ENCODE measurements around the gene CDH3. TPM values are rescaled to one million over a fixed set of nuclear protein-coding genes. Genes with fewer than 3 reads are reported as not detected.

Gene CDH3
- total RNA-seq, 6 donors from 2014 or later, result 3.6 to 12.3 (median 9.9) TPM

- DNase-seq (peak; percentile 79 to 85), ATAC-seq (ENCODE audit: low FRiP score in 2 of 2) (peak; percentile 43 to 79)
- peak overlapping the region in 3 of 4 donors; percentile 51 to 62 (median 59) for H3K27ac ChIP-seq
- H3K36me3 ChIP-seq, result no peaks in the 10 kb centered on the region
- no peaks in the 10 kb centered on the region for H3K9me3 ChIP-seq
- no peak overlapping the region for H3K4me3 ChIP-seq
- peak in 4 of 6 experiments; percentile 14 to 61 (median 17) for TF ChIP-seq CTCF (IDR thresholded peaks at IDR 0.05)
- TF ChIP-seq EP300 (IDR thresholded peaks at IDR 0.05), result no peak
- TF ChIP-seq POLR2AphosphoS5 (IDR thresholded peaks at IDR 0.05), result peak in 1 of 2 donors; percentile 33
- no peaks in the 10 kb centered on the region for H3K27me3 ChIP-seq
- 59 to 64% methylated on average over 8 to 16 of the region's 27 CpGs for WGBS, 2 donors
- peaks cover 0 to 18% (median 3%) of the 10 kb centered on the region in 4 donors for H3K4me1 ChIP-seq
Observed at GRCh38 chr16:68707340-68708152, 62.4 kb downstream of the CDH3 start.

- no peaks in the 10 kb centered on the region for H3K27me3 ChIP-seq
- 78 to 95% methylated on average over 4 to 5 of the region's 5 CpGs for WGBS, 2 donors
- ATAC-seq (ENCODE audit: low FRiP score in 2 of 2), result no peak
Observed at GRCh38 chr16:68710211-68710610, 65.1 kb downstream of the CDH3 start.

GRCh38 chr16:68711421-68712139 is 66.5 kb downstream of the CDH3 start:
- peak in 1 of 2 donors; percentile 33 for DNase-seq
- peak; percentile 41 to 64 for ATAC-seq (ENCODE audit: low FRiP score in 2 of 2)

More at GRCh38 chr16:68710211-68710610, 65.1 kb downstream of the CDH3 start:
- H3K36me3 ChIP-seq, result no peaks in the 10 kb centered on the region
- no peaks in the 10 kb centered on the region for H3K9me3 ChIP-seq
- H3K4me3 ChIP-seq, result no peak overlapping the region
- TF ChIP-seq EP300 (IDR thresholded peaks at IDR 0.05), result no peak
- no peak for TF ChIP-seq POLR2AphosphoS5 (IDR thresholded peaks at IDR 0.05)
- TF ChIP-seq CTCF (IDR thresholded peaks at IDR 0.05), result no peak
- TF ChIP-seq POLR2A (IDR thresholded peaks at IDR 0.05), result no peak
- peaks cover 0 to 13% (median 3%) of the 10 kb centered on the region in 4 donors for H3K4me1 ChIP-seq
- H3K27ac ChIP-seq, result no peak overlapping the region
- no peak for DNase-seq

GRCh38 chr16:68713361-68713760 is 68.3 kb downstream of the CDH3 start:
- no peaks in the 10 kb centered on the region for H3K27me3 ChIP-seq
- H3K9me3 ChIP-seq, result no peaks in the 10 kb centered on the region
- H3K4me1 ChIP-seq, result no peaks in the 10 kb centered on the region
- H3K27ac ChIP-seq, result no peak overlapping the region
- no peak overlapping the region for H3K4me3 ChIP-seq
- DNase-seq, result no peak
- TF ChIP-seq EP300 (IDR thresholded peaks at IDR 0.05) (no peak), CTCF (IDR thresholded peaks at IDR 0.05) (no peak)
- H3K36me3 ChIP-seq, result no peaks in the 10 kb centered on the region
- no peak for ATAC-seq (ENCODE audit: low FRiP score in 2 of 2)
- 38 to 54% methylated on average over 6 of the region's 6 CpGs for WGBS, 2 donors

More at GRCh38 chr16:68711421-68712139, 66.5 kb downstream of the CDH3 start:
- H3K4me1 ChIP-seq, result peaks cover 0 to 13% (median 3%) of the 10 kb centered on the region in 4 donors
- no peak overlapping the region for H3K27ac ChIP-seq
- TF ChIP-seq POLR2AphosphoS5 (IDR thresholded peaks at IDR 0.05), result no peak
- TF ChIP-seq POLR2A (IDR thresholded peaks at IDR 0.05), result no peak
- no peak for TF ChIP-seq EP300 (IDR thresholded peaks at IDR 0.05)
- TF ChIP-seq CTCF (IDR thresholded peaks at IDR 0.05), result no peak
- H3K9me3 ChIP-seq, result no peaks in the 10 kb centered on the region
- H3K27me3 ChIP-seq, result no peaks in the 10 kb centered on the region
- no peaks in the 10 kb centered on the region for H3K36me3 ChIP-seq
- H3K4me3 ChIP-seq, result no peak overlapping the region
- WGBS, 2 donors, result 42 to 54% methylated on average over 14 of the region's 14 CpGs
